A549 treated with AZD2906 at 1 μM for 4 hours (cell line): ENCODE measurements around the gene OVOL1. TPM values are rescaled to one million over a fixed set of nuclear protein-coding genes. Genes with fewer than 3 reads are reported as not detected.

Source experiments
- total RNA-seq: library from RNA; stranded (reverse); fragments of 200-300 nt; extraction: Qiagen RNA extraction; gene quantifications from 5 replicates; pipeline ENCODE4 v1.2.3, GENCODE V29; 2022

The OVOL1 gene
- total RNA-seq = 0.04 to 0.15 TPM (median 0.10 TPM) in 5 replicates

GRCh38 chr11:65786786-65787636 is at the start of gene OVOL1:
Gene OVOL1, plus strand, starts transcription at chr11:65787063. Its CDS starts 311 bp downstream, at chr11:65787374.

GRCh38 chr11:65780770-65781151 is 6.1 kb upstream of the OVOL1 start, which contains the start of gene AP5B1:
Gene AP5B1, minus strand, starts transcription at chr11:65780976. Its CDS starts 385 bp downstream, at chr11:65780591.

GRCh38 chr11:65833297-65834030 is 46.6 kb downstream of the OVOL1 start, which contains the start of gene SNX32:
Gene SNX32, plus strand, starts transcription at chr11:65833963. Its CDS starts 103 bp downstream, at chr11:65834066.

Other genes starting within 250 kb of the OVOL1 start
- gene LTBP3, start 228.7 kb upstream of the OVOL1 start, total RNA-seq = 89.3 to 122 TPM (median 106 TPM) in 5 replicates
- gene ZNRD2, start 216.6 kb upstream of the OVOL1 start, total RNA-seq = 63.9 to 77.4 TPM (median 76.9 TPM) in 5 replicates
- gene FAM89B, start 214.5 kb upstream of the OVOL1 start, total RNA-seq = 26.3 to 47.9 TPM (median 45.5 TPM) in 5 replicates
- 27.8 to 36.2 TPM (median 31.5 TPM) in 5 replicates for gene EHBP1L1, start 211.0 kb upstream of the OVOL1 start, total RNA-seq
- gene KCNK7, start 191.3 kb upstream of the OVOL1 start, total RNA-seq = 0.51 to 0.95 TPM (median 0.72 TPM) in 5 replicates
- 37.7 to 49.0 TPM (median 47.6 TPM) in 5 replicates for gene MAP3K11, start 172.8 kb upstream of the OVOL1 start, total RNA-seq
- gene PCNX3, start 171.3 kb upstream of the OVOL1 start, total RNA-seq = 26.0 to 36.3 TPM (median 34.9 TPM) in 5 replicates
- 14.3 to 21.2 TPM (median 19.7 TPM) in 5 replicates for gene SIPA1, start 149.0 kb upstream of the OVOL1 start, total RNA-seq
- gene RELA, start 124.1 kb upstream of the OVOL1 start, total RNA-seq = 63.5 to 78.0 TPM (median 73.7 TPM) in 5 replicates
- 40.9 to 56.0 TPM (median 50.3 TPM) in 5 replicates for gene KAT5, start 74.8 kb upstream of the OVOL1 start, total RNA-seq
- 28.0 to 49.4 TPM (median 47.9 TPM) in 5 replicates for gene RNASEH2C, start 66.3 kb upstream of the OVOL1 start, total RNA-seq
- gene AP5B1, start 6.1 kb upstream of the OVOL1 start, total RNA-seq = 9.7 to 13.2 TPM (median 12.3 TPM) in 5 replicates
- 0.05 to 0.08 TPM (median 0.06 TPM) in 5 replicates for gene SNX32, start 46.9 kb downstream of the OVOL1 start, total RNA-seq
- 1,981 to 2,375 TPM (median 2,303 TPM) in 5 replicates for gene CFL1, start 71.1 kb downstream of the OVOL1 start, total RNA-seq
- 24.7 to 35.0 TPM (median 32.8 TPM) in 5 replicates for gene MUS81, start 73.4 kb downstream of the OVOL1 start, total RNA-seq
- 0.49 to 1.1 TPM (median 0.97 TPM) in 5 replicates for gene EFEMP2, start 85.7 kb downstream of the OVOL1 start, total RNA-seq
- 0.07 to 0.11 TPM in 2 of 5 replicates, not detected in the others for gene CTSW, start 92.8 kb downstream of the OVOL1 start, total RNA-seq
- gene FIBP, start 101.4 kb downstream of the OVOL1 start, total RNA-seq = 72.3 to 88.2 TPM (median 83.5 TPM) in 5 replicates
- gene CCDC85B, start 103.6 kb downstream of the OVOL1 start, total RNA-seq = 21.8 to 44.1 TPM (median 43.2 TPM) in 5 replicates
- gene FOSL1, start 113.3 kb downstream of the OVOL1 start, total RNA-seq = 97.3 to 161 TPM (median 118 TPM) in 5 replicates
- 30.9 to 49.9 TPM (median 44.6 TPM) in 5 replicates for gene C11orf68, start 132.0 kb downstream of the OVOL1 start, total RNA-seq
- gene DRAP1, start 132.4 kb downstream of the OVOL1 start, total RNA-seq = 162 to 254 TPM (median 207 TPM) in 5 replicates
- not detected in 5 replicates for gene TSGA10IP, start 158.4 kb downstream of the OVOL1 start, total RNA-seq
- gene SART1, start 174.7 kb downstream of the OVOL1 start, total RNA-seq = 40.2 to 59.5 TPM (median 54.5 TPM) in 5 replicates
- gene EIF1AD, start 215.1 kb downstream of the OVOL1 start, total RNA-seq = 35.6 to 48.5 TPM (median 38.7 TPM) in 5 replicates
- 374 to 488 TPM (median 470 TPM) in 5 replicates for gene BANF1, start 215.4 kb downstream of the OVOL1 start, total RNA-seq
- not detected in 5 replicates for gene CST6, start 224.9 kb downstream of the OVOL1 start, total RNA-seq
- 1.1 to 1.5 TPM (median 1.3 TPM) in 5 replicates for gene CATSPER1, start 239.4 kb downstream of the OVOL1 start, total RNA-seq